ENCODE measurements around the gene EFHC2.

GRCh38 chrX:44299177-44299576 lies 44.3 kb downstream of the EFHC2 start:
- TF ChIP-seq POLR2A (IDR thresholded peaks at IDR 0.05): no peak
- TF ChIP-seq, protein P1, sequence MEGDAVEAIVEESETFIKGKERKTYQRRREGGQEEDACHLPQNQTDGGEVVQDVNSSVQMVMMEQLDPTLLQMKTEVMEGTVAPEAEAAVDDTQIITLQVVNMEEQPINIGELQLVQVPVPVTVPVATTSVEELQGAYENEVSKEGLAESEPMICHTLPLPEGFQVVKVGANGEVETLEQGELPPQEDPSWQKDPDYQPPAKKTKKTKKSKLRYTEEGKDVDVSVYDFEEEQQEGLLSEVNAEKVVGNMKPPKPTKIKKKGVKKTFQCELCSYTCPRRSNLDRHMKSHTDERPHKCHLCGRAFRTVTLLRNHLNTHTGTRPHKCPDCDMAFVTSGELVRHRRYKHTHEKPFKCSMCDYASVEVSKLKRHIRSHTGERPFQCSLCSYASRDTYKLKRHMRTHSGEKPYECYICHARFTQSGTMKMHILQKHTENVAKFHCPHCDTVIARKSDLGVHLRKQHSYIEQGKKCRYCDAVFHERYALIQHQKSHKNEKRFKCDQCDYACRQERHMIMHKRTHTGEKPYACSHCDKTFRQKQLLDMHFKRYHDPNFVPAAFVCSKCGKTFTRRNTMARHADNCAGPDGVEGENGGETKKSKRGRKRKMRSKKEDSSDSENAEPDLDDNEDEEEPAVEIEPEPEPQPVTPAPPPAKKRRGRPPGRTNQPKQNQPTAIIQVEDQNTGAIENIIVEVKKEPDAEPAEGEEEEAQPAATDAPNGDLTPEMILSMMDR (IDR thresholded peaks at IDR 0.05): no peak
